Mucosa of descending colon (tissue), 3 donors: ENCODE results near the gene FAT1. TPM values are rescaled to one million over a fixed set of nuclear protein-coding genes. Genes with fewer than 3 reads are reported as not detected.

ENCODE experiments used
- ATAC-seq: fragments of 200-7000 bp; cut with Tn5 transposase; one replicate; pipeline ENCODE4 v1.9.1; 2020; ENCODE audit warnings: mild to moderate bottlenecking, moderate library complexity
- DNase-seq, 3 donors: peaks; one replicate each; pipeline ENCODE4 v3.0.0-alpha.2; 2020
- H3K36me3 ChIP-seq: fragments of 200-600 bp; one replicate; pipeline ENCODE4 v1.8.0; 2021; ENCODE audit warnings: low read depth, mild to moderate bottlenecking
- H3K4me1 ChIP-seq: fragments of 200-600 bp; one replicate; pipeline ENCODE4 v1.8.0; 2021; ENCODE audit warnings: low read depth, mild to moderate bottlenecking
- H3K4me3 ChIP-seq: fragments of 200-600 bp; one replicate; pipeline ENCODE4 v1.8.0; 2021; ENCODE audit warnings: mild to moderate bottlenecking
- H3K9me3 ChIP-seq: fragments of 200-600 bp; one replicate; pipeline ENCODE4 v1.8.0; 2021; ENCODE audit warnings: mild to moderate bottlenecking
- CTCF ChIP-seq: fragments of 200-600 bp; IDR thresholded peaks from one replicate; pipeline ENCODE4 v1.8.0; 2022; ENCODE audit warnings: antibody characterized with exemption, mild to moderate bottlenecking
- intact Hi-C, 2 donors: fragments of 100-400 bp; cut with DNase I in 1 of 2; cut with micrococcal nuclease in 1 of 2; formaldehyde crosslinking; loops; one replicate each; pipeline versions ENCODE4 v1.11.0 to v1.11.1; 2022; cut with DNase I, micrococcal nuclease
- total RNA-seq, 3 donors: library from RNA; stranded (reverse); fragmentation: NEBNext Ultra II Directional in 2 of 3; extraction: Animal tissue kit (Norgen Biotek cat#: 25700) in 2 of 3; gene quantifications; one replicate each; pipeline versions ENCODE4 v1.2.1 to v1.2.4, GENCODE V29; 2021 to 2023
- donor health status: DM: no; HTN: no; CAD: no; lungs with moderate emphysema.
- donor health status: DM: no; HTN: no; CAD: no.
- donor health status: DM: no; HTN: yes; CAD: no.

FAT1 gene
- total RNA-seq, 3 donors from 2014 or later = 241 to 337 (median 259) TPM

GRCh38 chr4:186688150-186688943 is 35.3 kb downstream of the FAT1 start:
- intact Hi-C loops = no loop called here
- Histone ChIP-seq H3K36me3 (no peaks in the 10 kb centered on the region), H3K4me1 (peaks cover 6% of the 10 kb centered on the region), H3K9me3 (no peaks in the 10 kb centered on the region), H3K4me3 (no peak overlapping the region)
- TF ChIP-seq CTCF = no peak
- no peak for DNase-seq
- peak; percentile 30 for ATAC-seq

GRCh38 chr4:186687265-186687664 is 36.4 kb downstream of the FAT1 start:
- Histone ChIP-seq H3K9me3 (no peaks in the 10 kb centered on the region), H3K36me3 (no peaks in the 10 kb centered on the region), H3K4me3 (no peak overlapping the region), H3K4me1 (peaks cover 6% of the 10 kb centered on the region)
- ATAC-seq = no peak
- no peak for TF ChIP-seq CTCF
- intact Hi-C loops = no loop called here
- DNase-seq = no peak

- DNase-seq (no peak), ATAC-seq (peak; percentile 86)
- H3K36me3 ChIP-seq = no peaks in the 10 kb centered on the region
- H3K9me3 ChIP-seq = no peaks in the 10 kb centered on the region
- intact Hi-C loops = no loop called here
- TF ChIP-seq CTCF = no peak
- H3K4me1 ChIP-seq = peaks cover 6% of the 10 kb centered on the region
- no peak overlapping the region for H3K4me3 ChIP-seq
These were observed 37.9 kb downstream of the FAT1 start for GRCh38 chr4:186685767-186686183.

GRCh38 chr4:186684889-186685309 is 38.8 kb downstream of the FAT1 start:
- intact Hi-C loops = no loop called here
- Histone ChIP-seq H3K4me3 (no peak overlapping the region), H3K9me3 (no peaks in the 10 kb centered on the region), H3K36me3 (no peaks in the 10 kb centered on the region), H3K4me1 (peaks cover 6% of the 10 kb centered on the region)
- peak; percentile 41 for ATAC-seq
- no peak for TF ChIP-seq CTCF
- no peak for DNase-seq

- ATAC-seq = no peak
These were observed 39.4 kb downstream of the FAT1 start for GRCh38 chr4:186684220-186684619.

More at GRCh38 chr4:186684220-186684619, 39.4 kb downstream of the FAT1 start:
- Histone ChIP-seq H3K36me3 (no peaks in the 10 kb centered on the region), H3K4me1 (peaks cover 6% of the 10 kb centered on the region), H3K4me3 (no peak overlapping the region), H3K9me3 (no peaks in the 10 kb centered on the region)
- intact Hi-C loops = no loop called here
- TF ChIP-seq CTCF = no peak
- no peak for DNase-seq
